Activated CD4-positive, CD25-positive, alpha-beta regulatory T cell treated with anti-CD3 and anti-CD28 coated beads, Interleukin-2, amount 50 U/mL, for 72 hours (primary cell): ENCODE data around the gene CEP41.
"Not testable (repeated sequence)": the region's sequence is repeated elsewhere in the genome, so short reads cannot be mapped to it uniquely, and the experiment has no call there.

Experiments
- DNase-seq: peaks from one replicate; pipeline ENCODE4 v3.0.0; 2021

Gene CEP41

GRCh38 chr7:130458257-130458656, 17.4 kb upstream of the CEP41 start:
- no peak for DNase-seq

- DNase-seq, result no peak
Observed at GRCh38 chr7:130454959-130455358, 14.1 kb upstream of the CEP41 start.

GRCh38 chr7:130452951-130453350, 12.1 kb upstream of the CEP41 start:
- DNase-seq, result no peak

GRCh38 chr7:130451344-130451743, 10.5 kb upstream of the CEP41 start:
- not testable (repeated sequence) for DNase-seq

- no peak for DNase-seq
Observed at GRCh38 chr7:130446259-130446658, 5.4 kb upstream of the CEP41 start.

GRCh38 chr7:130444751-130445407, 4.1 kb upstream of the CEP41 start:
- no peak for DNase-seq

- DNase-seq, result no peak
Observed at GRCh38 chr7:130444234-130444633, 3.4 kb upstream of the CEP41 start.

- DNase-seq, result no peak
Observed at GRCh38 chr7:130442601-130443000, 1.8 kb upstream of the CEP41 start.

GRCh38 chr7:130441408-130441869, 623 bp upstream of the CEP41 start:
- no peak for DNase-seq

- no peak for DNase-seq
Observed at GRCh38 chr7:130436253-130436652, 4.6 kb downstream of the CEP41 start.

- no peak for DNase-seq
Observed at GRCh38 chr7:130435311-130435854, 5.4 kb downstream of the CEP41 start.

- DNase-seq, result no peak
Observed at GRCh38 chr7:130433301-130433700, 7.5 kb downstream of the CEP41 start.

GRCh38 chr7:130432886-130433285, 7.9 kb downstream of the CEP41 start:
- no peak for DNase-seq

GRCh38 chr7:130430841-130431666, 9.8 kb downstream of the CEP41 start:
- no peak for DNase-seq

GRCh38 chr7:130430115-130430514, 10.7 kb downstream of the CEP41 start:
- DNase-seq, result no peak

GRCh38 chr7:130429019-130429418, 11.8 kb downstream of the CEP41 start:
- no peak for DNase-seq

GRCh38 chr7:130426564-130426963, 14.3 kb downstream of the CEP41 start:
- no peak for DNase-seq

- no peak for DNase-seq
Observed at GRCh38 chr7:130425796-130426195, 15.0 kb downstream of the CEP41 start.

GRCh38 chr7:130423501-130424037, 17.2 kb downstream of the CEP41 start:
- DNase-seq, result no peak

- no peak for DNase-seq
Observed at GRCh38 chr7:130421684-130422083, 19.1 kb downstream of the CEP41 start.

- DNase-seq, result no peak
Observed at GRCh38 chr7:130420943-130421578, 19.8 kb downstream of the CEP41 start.

- DNase-seq, result no peak
Observed at GRCh38 chr7:130419658-130420057, 21.2 kb downstream of the CEP41 start.

- DNase-seq, result no peak
Observed at GRCh38 chr7:130418306-130418705, 22.5 kb downstream of the CEP41 start.
